Tibial nerve (tissue), 4 donors: ENCODE results near the gene NAA60. TPM values are rescaled to one million over a fixed set of nuclear protein-coding genes. Genes with fewer than 3 reads are reported as not detected.
"Not testable (repeated sequence)": the region's sequence is repeated elsewhere in the genome, so short reads cannot be mapped to it uniquely, and the experiment has no call there.

Experiments
- DNase-seq, 2 donors: peaks; one replicate each; pipeline ENCODE4 v3.0.0-alpha.2; 2019; ENCODE audit warnings: low spot score in 2 of 2
- H3K27ac ChIP-seq, 4 donors: fragments of 200-600 bp; sonication (generic) in 3 of 4; one replicate each; pipeline ENCODE4 v1.5.1; 2017 to 2019; ENCODE audit warnings: mild to moderate bottlenecking in 1 of 4
- H3K27me3 ChIP-seq, 2 donors: fragments of 200-600 bp; sonication (generic) in 1 of 2; one replicate each; pipeline versions ENCODE4 v1.5.1 to v1.6.0; 2017 to 2019
- H3K36me3 ChIP-seq, 3 donors: fragments of 200-600 bp; sonication (generic); one replicate each; pipeline ENCODE4 v1.5.1; 2018 to 2019
- H3K4me1 ChIP-seq, 4 donors: fragments of 200-600 bp; sonication (generic) in 3 of 4; one replicate each; pipeline ENCODE4 v1.5.1; 2017 to 2019
- H3K4me3 ChIP-seq, 4 donors: fragments of 200-600 bp; sonication (generic) in 3 of 4; one replicate each; pipeline ENCODE4 v1.5.1; 2017 to 2019; ENCODE audit warnings: mild to moderate bottlenecking in 1 of 4, moderate library complexity in 1 of 4
- H3K9me3 ChIP-seq, 4 donors: fragments of 200-600 bp; sonication (generic) in 3 of 4; one replicate each; pipeline ENCODE4 v1.5.1; 2017 to 2019
- CTCF ChIP-seq, 5 experiments: fragments of 200-600 bp in 3 of 5; fragments of 450-650 bp in 2 of 5; sonication (generic) in 3 of 5; IDR thresholded peaks; one replicate each; pipeline ENCODE4 v1.5.1; 2016 to 2019; ENCODE audit warnings: antibody characterized with exemption in 5 of 5, mild to moderate bottlenecking in 3 of 5, moderate library complexity in 2 of 5
- EP300 ChIP-seq, 2 donors: sonication (generic); formaldehyde crosslinking; IDR thresholded peaks; one replicate each; pipeline ENCODE4 v1.6.1; 2017; ENCODE audit warnings: antibody characterized with exemption in 2 of 2, mild to moderate bottlenecking in 1 of 2
- POLR2A ChIP-seq, 2 donors: fragments of 450-650 bp; IDR thresholded peaks; one replicate each; pipeline ENCODE4 v1.6.1; 2017; ENCODE audit warnings: antibody characterized with exemption in 2 of 2, mild to moderate bottlenecking in 2 of 2, moderate library complexity in 2 of 2
- WGBS, 2 donors: methylation state at CpG; one replicate each; pipeline ENCODE4 v1.1.5; 2018; 5-methylcytosine and 5-hydroxymethylcytosine counted together
- total RNA-seq, 4 donors: library from RNA; depleted of rRNA; stranded (reverse); fragments of >200 nt; gene quantifications; one replicate each; pipeline ENCODE4 v1.1.0, GENCODE V29; 2016

NAA60 gene
- total RNA-seq, 4 donors from 2014 or later = 27.6 to 37.8 (median 28.0) TPM

GRCh38 chr16:3474136-3474779, 30.8 kb downstream of the NAA60 start:
- DNase-seq = no peak
- H3K27ac ChIP-seq = no peak overlapping the region
- peaks cover 0 to 26% (median 0%) of the 10 kb centered on the region in 4 donors for H3K4me1 ChIP-seq
- H3K4me3 ChIP-seq = no peak overlapping the region
- H3K27me3 ChIP-seq = no peaks in the 10 kb centered on the region
- no peak for TF ChIP-seq POLR2A (IDR thresholded peaks at IDR 0.05)
- TF ChIP-seq CTCF (IDR thresholded peaks at IDR 0.05) = no peak
- TF ChIP-seq EP300 (IDR thresholded peaks at IDR 0.05) = no peak
- no peaks in the 10 kb centered on the region for H3K9me3 ChIP-seq
- WGBS, 2 donors = 75 to 86% methylated on average over 13 to 16 of the region's 16 CpGs
- H3K36me3 ChIP-seq = peaks cover 0 to 49% (median 0%) of the 10 kb centered on the region in 3 donors

GRCh38 chr16:3474870-3475269, 31.4 kb downstream of the NAA60 start:
- DNase-seq, H3K4me3 ChIP-seq, H3K27ac ChIP-seq, H3K9me3 ChIP-seq, H3K27me3 ChIP-seq: not testable (repeated sequence)
- H3K4me1 ChIP-seq = peaks cover 0 to 20% (median 0%) of the 10 kb centered on the region in 4 donors
- peaks cover 0 to 51% (median 5%) of the 10 kb centered on the region in 3 donors for H3K36me3 ChIP-seq
- whole genome bisulfite sequencing, 2 donors = 97 to 98% methylated on average over 7 of the region's 7 CpGs

- DNase-seq = no peak
- WGBS, 2 donors = 88 to 89% methylated on average over 21 to 27 of the region's 29 CpGs
- peaks cover 0 to 61% (median 7%) of the 10 kb centered on the region in 3 donors for H3K36me3 ChIP-seq
- TF ChIP-seq CTCF (IDR thresholded peaks at IDR 0.05) (no peak), POLR2A (IDR thresholded peaks at IDR 0.05) (no peak), EP300 (IDR thresholded peaks at IDR 0.05) (no peak)
- peaks cover 0 to 17% (median 0%) of the 10 kb centered on the region in 4 donors for H3K4me1 ChIP-seq
- H3K27ac ChIP-seq = no peak overlapping the region
- no peaks in the 10 kb centered on the region for H3K27me3 ChIP-seq
- no peaks in the 10 kb centered on the region for H3K9me3 ChIP-seq
- H3K4me3 ChIP-seq = no peak overlapping the region
Measured at GRCh38 chr16:3475604-3476375, 32.3 kb downstream of the NAA60 start.

- no peak for TF ChIP-seq CTCF (IDR thresholded peaks at IDR 0.05)
- no peak for TF ChIP-seq EP300 (IDR thresholded peaks at IDR 0.05)
- no peak for TF ChIP-seq POLR2A (IDR thresholded peaks at IDR 0.05)
- 89 to 94% methylated on average over 2 to 3 of the region's 3 CpGs for WGBS, 2 donors
- H3K4me3 ChIP-seq = no peak overlapping the region
- no peak for DNase-seq
- no peaks in the 10 kb centered on the region for H3K9me3 ChIP-seq
- peaks cover 0 to 17% (median 0%) of the 10 kb centered on the region in 4 donors for H3K4me1 ChIP-seq
- peaks cover 0 to 67% (median 11%) of the 10 kb centered on the region in 3 donors for H3K36me3 ChIP-seq
- H3K27ac ChIP-seq = no peak overlapping the region
- H3K27me3 ChIP-seq = no peaks in the 10 kb centered on the region
Measured at GRCh38 chr16:3476409-3476808, 32.9 kb downstream of the NAA60 start.

GRCh38 chr16:3478242-3478925, 34.9 kb downstream of the NAA60 start:
- WGBS, 2 donors = 64 to 77% methylated on average over 11 of the region's 11 CpGs
- no peak for TF ChIP-seq POLR2A (IDR thresholded peaks at IDR 0.05)
- Histone ChIP-seq H3K27me3 (no peaks in the 10 kb centered on the region), H3K27ac (no peak overlapping the region), H3K36me3 (peaks cover 0 to 77% (median 26%) of the 10 kb centered on the region in 3 donors), H3K4me3 (no peak overlapping the region), H3K9me3 (no peaks in the 10 kb centered on the region), H3K4me1 (peaks cover 0 to 13% (median 0%) of the 10 kb centered on the region in 4 donors)
- no peak for DNase-seq
